Upper lobe of left lung (tissue), 6 donors: ENCODE measurements around the gene SH3PXD2A. TPM values are rescaled to one million over a fixed set of nuclear protein-coding genes. Genes with fewer than 3 reads are reported as not detected.

Source experiments
- ATAC-seq, 2 donors: fragments of 200-7000 bp; cut with Tn5 transposase; one replicate each; pipeline ENCODE4 v1.9.1; 2022; ENCODE audit warnings: mild to moderate bottlenecking in 2 of 2, moderate library complexity in 2 of 2; ENCODE audit not compliant: low FRiP score in 2 of 2
- DNase-seq, 2 donors: peaks; one replicate each; pipeline ENCODE4 v3.0.0-alpha.2; 2019 to 2020
- H3K27ac ChIP-seq, 4 donors: fragments of 200-600 bp; sonication (generic); one replicate each; pipeline ENCODE4 v1.5.1; 2016 to 2019
- H3K27me3 ChIP-seq, 4 donors: fragments of 200-600 bp; sonication (generic); one replicate each; pipeline ENCODE4 v1.5.1; 2017 to 2019
- H3K36me3 ChIP-seq, 4 donors: fragments of 200-600 bp; sonication (generic); one replicate each; pipeline ENCODE4 v1.5.1; 2016 to 2019
- H3K4me1 ChIP-seq, 4 donors: fragments of 200-600 bp; sonication (generic); one replicate each; pipeline ENCODE4 v1.5.1; 2018 to 2019
- H3K4me3 ChIP-seq, 4 donors: fragments of 200-600 bp; sonication (generic); one replicate each; pipeline ENCODE4 v1.5.1; 2017 to 2019; ENCODE audit warnings: mild to moderate bottlenecking in 2 of 4, moderate library complexity in 1 of 4
- H3K9me3 ChIP-seq, 4 donors: fragments of 200-600 bp; sonication (generic); one replicate each; pipeline ENCODE4 v1.5.1; 2018 to 2019
- CTCF ChIP-seq, 6 experiments: fragments of 450-650 bp in 4 of 6; fragments of 200-600 bp in 2 of 6; sonication (generic) in 2 of 6; IDR thresholded peaks; one replicate each; pipeline ENCODE4 v1.5.1; 2016 to 2019; ENCODE audit warnings: antibody characterized with exemption in 6 of 6
- EP300 ChIP-seq, 4 donors: sonication (generic); formaldehyde crosslinking; IDR thresholded peaks; one replicate each; pipeline ENCODE4 v1.5.1; 2017; ENCODE audit warnings: antibody characterized with exemption in 4 of 4, control low read depth in 2 of 4
- POLR2A ChIP-seq, 4 donors: fragments of 450-650 bp; IDR thresholded peaks; one replicate each; pipeline ENCODE4 v1.5.1; 2016 to 2017; ENCODE audit warnings: antibody characterized with exemption in 4 of 4, mild to moderate bottlenecking in 2 of 4
- POLR2AphosphoS5 ChIP-seq, 2 donors: sonication (generic); formaldehyde crosslinking; IDR thresholded peaks; one replicate each; pipeline ENCODE4 v1.5.1; 2017; ENCODE audit warnings: antibody characterized with exemption in 2 of 2
- WGBS, 2 donors: methylation state at CpG; one replicate each; pipeline ENCODE4 v1.1.5; 2017 to 2018; 5-methylcytosine and 5-hydroxymethylcytosine counted together
- total RNA-seq, 6 donors: library from RNA; depleted of rRNA in 4 of 6; stranded (reverse); fragments of >200 nt in 4 of 6; gene quantifications; one replicate each; pipeline versions ENCODE4 v1.1.0 to v1.2.1, GENCODE V29; 2016 to 2021
- donor health status: DM: no; HTN: no; CAD: no; lungs with moderate emphysema.
- donor health status: DM: no; HTN: yes; CAD: no; lungs with severe emphysema.

The SH3PXD2A gene
- total RNA-seq, 6 donors from 2014 or later, result 19.6 to 42.2 (median 30.8) TPM

- Histone ChIP-seq H3K36me3 (no peaks in the 10 kb centered on the region), H3K27me3 (no peaks in the 10 kb centered on the region), H3K27ac (no peak overlapping the region), H3K4me3 (no peak overlapping the region), H3K9me3 (no peaks in the 10 kb centered on the region), H3K4me1 (peaks cover 40 to 58% (median 50%) of the 10 kb centered on the region in 4 donors)
- ATAC-seq (no peak), DNase-seq (no peak)
- TF ChIP-seq POLR2A (IDR thresholded peaks at IDR 0.05) (no peak), CTCF (IDR thresholded peaks at IDR 0.05) (no peak), POLR2AphosphoS5 (IDR thresholded peaks at IDR 0.05) (no peak), EP300 (IDR thresholded peaks at IDR 0.05) (no peak)
- WGBS, 2 donors, result 83 to 88% methylated on average over 7 of the region's 7 CpGs
Measured at GRCh38 chr10:103841519-103841918, 13.9 kb downstream of the SH3PXD2A start.

- no peaks in the 10 kb centered on the region for H3K27me3 ChIP-seq
- DNase-seq, result no peak
- H3K4me1 ChIP-seq, result peaks cover 34 to 58% (median 46%) of the 10 kb centered on the region in 4 donors
- TF ChIP-seq POLR2A (IDR thresholded peaks at IDR 0.05) (no peak), CTCF (IDR thresholded peaks at IDR 0.05) (no peak), POLR2AphosphoS5 (IDR thresholded peaks at IDR 0.05) (no peak), EP300 (IDR thresholded peaks at IDR 0.05) (no peak)
- H3K36me3 ChIP-seq, result no peaks in the 10 kb centered on the region
- no peak for ATAC-seq
- 70 to 75% methylated on average over 4 of the region's 4 CpGs for WGBS, 2 donors
- H3K4me3 ChIP-seq, result no peak overlapping the region
- peak overlapping the region in 3 of 4 donors; percentile 4 to 57 (median 39) for H3K27ac ChIP-seq
- H3K9me3 ChIP-seq, result no peaks in the 10 kb centered on the region
Measured at GRCh38 chr10:103840740-103841070, 14.7 kb downstream of the SH3PXD2A start.

GRCh38 chr10:103839872-103840739 lies 15.3 kb downstream of the SH3PXD2A start:
- Histone ChIP-seq H3K4me1 (peaks cover 37 to 59% (median 47%) of the 10 kb centered on the region in 4 donors), H3K27ac (peak overlapping the region in 3 of 4 donors; percentile 4 to 57 (median 39))
- WGBS, 2 donors, result 45 to 54% methylated on average over 18 of the region's 18 CpGs

GRCh38 chr10:103839519-103839871 lies 15.9 kb downstream of the SH3PXD2A start:
- H3K9me3 ChIP-seq, result no peaks in the 10 kb centered on the region
- no peaks in the 10 kb centered on the region for H3K36me3 ChIP-seq
- DNase-seq (no peak), ATAC-seq (no peak)
- no peaks in the 10 kb centered on the region for H3K27me3 ChIP-seq
- TF ChIP-seq POLR2A (IDR thresholded peaks at IDR 0.05) (no peak), POLR2AphosphoS5 (IDR thresholded peaks at IDR 0.05) (no peak), EP300 (IDR thresholded peaks at IDR 0.05) (no peak), CTCF (IDR thresholded peaks at IDR 0.05) (no peak)
- WGBS, 2 donors, result 80 to 91% methylated on average over 4 to 9 of the region's 9 CpGs
- no peak overlapping the region for H3K4me3 ChIP-seq
- peak overlapping the region in 1 of 4 donors; percentile 57 for H3K27ac ChIP-seq
- peaks cover 39 to 60% (median 48%) of the 10 kb centered on the region in 4 donors for H3K4me1 ChIP-seq

More at GRCh38 chr10:103839872-103840739, 15.3 kb downstream of the SH3PXD2A start:
- Histone ChIP-seq H3K36me3 (no peaks in the 10 kb centered on the region), H3K27me3 (no peaks in the 10 kb centered on the region), H3K4me3 (no peak overlapping the region), H3K9me3 (no peaks in the 10 kb centered on the region)
- peak in 1 of 2 donors; percentile 87 for DNase-seq
- ATAC-seq, result peak in 1 of 2 donors; percentile 38
- TF ChIP-seq CTCF (IDR thresholded peaks at IDR 0.05), result no peak
- TF ChIP-seq POLR2A (IDR thresholded peaks at IDR 0.05), result no peak
- TF ChIP-seq POLR2AphosphoS5 (IDR thresholded peaks at IDR 0.05), result no peak
- no peak for TF ChIP-seq EP300 (IDR thresholded peaks at IDR 0.05)
